ENCODE data around the gene TRPT1. TPM values are rescaled to one million over a fixed set of nuclear protein-coding genes. Genes with fewer than 3 reads are reported as not detected.

Gene TRPT1
- total RNA-seq, 1 experiment from 2014 or later, result 58.8 TPM

- POLR2A ChIA-PET, result interaction anchor here (0.6 to 1.3 kb wide), 3 partner anchors 15 to 210 kb away, joined by 3 to 7 read pairs (median 3); no protein-coding TSS in a partner anchor
- peak overlapping the region; percentile 36 for H3K4me3 Mint-ChIP-seq
- CTCF ChIA-PET, result interaction anchor here (0.8 to 1.6 kb wide), 8 partner anchors 23 to 214 kb away, joined by 3 to 12 read pairs (median 4); partner anchors contain the start of gene PLCB3
- TF ChIP-seq ZNF317 (CRISPR knock-in tag; IDR thresholded peaks at IDR 0.05; ENCODE audit: borderline replicate concordance, low read depth) (no peak), USF1 (CRISPR knock-in tag; IDR thresholded peaks at IDR 0.05) (peak; percentile 97), RELA (CRISPR knock-in tag; IDR thresholded peaks at IDR 0.05; ENCODE audit: borderline replicate concordance) (no peak), USF2 (CRISPR knock-in tag; IDR thresholded peaks at IDR 0.05) (peak; percentile 97), MAX (CRISPR knock-in tag; IDR thresholded peaks at IDR 0.05) (peak; percentile 81)
- H3K9me3 Mint-ChIP-seq, result no peaks in the 10 kb centered on the region
- H3K27ac Mint-ChIP-seq, result peak overlapping the region; percentile 84
- H3K27me3 Mint-ChIP-seq (ENCODE audit: low read depth), result no peaks in the 10 kb centered on the region; the same call in 1 of the 2 replicates
- H3K4me1 Mint-ChIP-seq, result peaks cover 34% of the 10 kb centered on the region
- ATAC-seq (peak; percentile 7), DNase-seq (ENCODE audit: low spot score) (peak; percentile 70)
- H3K36me3 Mint-ChIP-seq, result peaks cover 22% of the 10 kb centered on the region
Measured at GRCh38 chr11:64181506-64182411, 44.2 kb downstream of the TRPT1 start.

- H3K27ac Mint-ChIP-seq, result no peak overlapping the region
- no peak overlapping the region for H3K4me3 Mint-ChIP-seq
- DNase-seq (ENCODE audit: low spot score) (no peak), ATAC-seq (no peak)
- ChIA-PET CTCF (interaction anchor here (0.9 to 1.6 kb wide), 5 partner anchors 24 to 180 kb away, joined by 3 to 12 read pairs (median 7); partner anchors contain the start of gene PLCB3), POLR2A (interaction anchor here (0.6 to 1.3 kb wide), 2 partner anchors 14 to 39 kb away, joined by 3 to 7 read pairs; no protein-coding TSS in a partner anchor)
- no peaks in the 10 kb centered on the region for H3K9me3 Mint-ChIP-seq
- H3K36me3 Mint-ChIP-seq, result peaks cover 22% of the 10 kb centered on the region
- H3K27me3 Mint-ChIP-seq (ENCODE audit: low read depth), result no peaks in the 10 kb centered on the region; the same call in 1 of the 2 replicates
- TF ChIP-seq ZNF416 (CRISPR knock-in tag; IDR thresholded peaks at IDR 0.05) (no peak), FOXP4 (CRISPR knock-in tag; IDR thresholded peaks at IDR 0.05) (no peak), HMGA2 (CRISPR knock-in tag; IDR thresholded peaks at IDR 0.05) (no peak), ZNF532 (CRISPR knock-in tag; IDR thresholded peaks at IDR 0.05; ENCODE audit: borderline replicate concordance) (no peak), GABPB1 (CRISPR knock-in tag; IDR thresholded peaks at IDR 0.05) (no peak)
- peaks cover 34% of the 10 kb centered on the region for H3K4me1 Mint-ChIP-seq
Measured at GRCh38 chr11:64180891-64181290, 45.1 kb downstream of the TRPT1 start.
